ENCODE data around the gene KIF3C. TPM values are rescaled to one million over a fixed set of nuclear protein-coding genes. Genes with fewer than 3 reads are reported as not detected.

Gene KIF3C
- total and polyA plus RNA-seq, 2 of the 8 experiments (the other 6 are each of a cell fraction or from before 2014, with no cell fraction given), result 13.4 to 58.1 TPM

DNA sequence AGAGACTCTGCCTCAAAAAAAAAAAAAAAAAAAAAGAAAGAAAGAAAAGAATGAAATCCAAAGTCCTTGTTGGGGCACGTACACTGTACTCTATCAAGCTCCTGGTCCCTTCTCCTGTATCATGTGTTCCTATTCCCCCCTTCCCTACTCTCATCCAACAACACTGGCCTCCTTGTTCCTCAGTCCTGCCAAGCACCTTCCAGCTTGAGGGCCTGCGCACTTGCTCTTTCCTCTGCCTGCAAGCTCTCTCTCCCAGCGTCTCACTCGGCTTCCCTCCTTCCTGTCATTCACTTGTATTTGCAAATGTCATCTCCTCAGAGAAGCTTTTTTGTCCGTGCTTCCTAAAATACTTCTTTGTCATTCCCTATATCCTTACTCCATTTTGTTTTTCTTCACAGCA lies 10.8 kb upstream of the KIF3C start:
- Histone ChIP-seq H2BK5ac (ENCODE audit: low read depth, low read length) (no peak overlapping the region), H2BK120ac (replicated peaks; ENCODE audit: low read depth, low read length) (no peak overlapping the region), H2AFZ (ENCODE audit: low read length) (no peak overlapping the region), H2BK15ac (ENCODE audit: low read length) (no peak overlapping the region), H3K27me3 (replicated peaks in 1 of 4; ENCODE audit: control insufficient read depth in 3 of 4, extremely low read depth in 1 of 4, insufficient read depth in 3 of 4, low read length in 3 of 4) (no peaks in the 10 kb centered on the region), H3K36me3 (ENCODE audit: control insufficient read depth in 2 of 4, insufficient read depth in 4 of 4, low read length in 3 of 4) (no peaks in the 10 kb centered on the region), H3K23me2 (ENCODE audit: low read depth, low read length) (no peaks in the 10 kb centered on the region), H4K8ac (ENCODE audit: extremely low read depth, insufficient read depth, low read length) (no peak overlapping the region), H2BK20ac (ENCODE audit: low read length) (no peak overlapping the region), H3K4ac (replicated peaks; ENCODE audit: insufficient read length, low read depth, low read length) (no peak overlapping the region), H3K79me2 (ENCODE audit: control insufficient read depth in 1 of 2, insufficient read depth in 2 of 2, low read length in 2 of 2) (no peaks in the 10 kb centered on the region), H2AK5ac (ENCODE audit: low read depth, low read length) (no peak overlapping the region), H4K5ac (ENCODE audit: insufficient read length, low read depth, low read length) (no peak overlapping the region), H3K4me3 (ENCODE audit: extremely low read depth in 1 of 4, insufficient read depth in 2 of 4, low read depth in 3 of 4, low read length in 4 of 4) (no peak overlapping the region), H3K56ac (replicated peaks; ENCODE audit: insufficient read length, low read depth, low read length) (no peak overlapping the region), H3K18ac (ENCODE audit: extremely low read depth, low read length) (no peak overlapping the region), H4K20me1 (replicated peaks in 1 of 2; ENCODE audit: control insufficient read depth in 1 of 2, insufficient read depth in 2 of 2, low read length in 2 of 2) (no peaks in the 10 kb centered on the region), H3K23ac (ENCODE audit: insufficient read length) (no peak overlapping the region), H4K91ac (replicated peaks; ENCODE audit: insufficient read length, low read length) (no peak overlapping the region), H3K79me1 (ENCODE audit: low read depth, low read length) (no peaks in the 10 kb centered on the region), H3K27ac (ENCODE audit: low read depth, low read length) (no peak overlapping the region), H3K4me2 (ENCODE audit: insufficient read depth in 1 of 2, low read depth in 2 of 2, low read length in 2 of 2) (no peak overlapping the region), H3K9me3 (ENCODE audit: insufficient read depth in 2 of 2, low read depth in 1 of 2, low read length in 1 of 2) (no peaks in the 10 kb centered on the region), H3K4me1 (replicated peaks in 1 of 4; ENCODE audit: control insufficient read depth in 3 of 4, insufficient read depth in 4 of 4, low read length in 3 of 4) (peaks cover 0 to 2% (median 0%) of the 10 kb centered on the region in 4 experiments; a peak in 1 of 7 replicates), H3K14ac (ENCODE audit: insufficient read length) (no peak overlapping the region), H2BK12ac (ENCODE audit: low read depth, low read length) (no peak overlapping the region), H3K9ac (replicated peaks in 1 of 4; ENCODE audit: extremely low read depth in 1 of 4, low read depth in 3 of 4, low read length in 3 of 4) (no peak overlapping the region)
- FAIRE-seq (no peak), DNase-seq (ENCODE audit: low read depth in 1 of 2, low spot score in 2 of 2) (no peak)
- WGBS, 2 experiments (ENCODE audit: extremely low coverage in 1 of 2, insufficient coverage in 1 of 2, insufficient read length in 1 of 2, insufficient replicate concordance in 2 of 2, low coverage in 1 of 2, low lambda C conversion rate in 2 of 2, missing lambda C conversion rate in 1 of 2), result 79% methylated on average over 5 of the region's 5 CpGs; no CpG with 5 or more reads in 1 of the 2 experiments
- POLR2A ChIA-PET (ENCODE audit: partially characterized antibody), result interaction anchor here (1.0 to 1.1 kb wide), 2 partner anchors 10 to 40 kb away, joined by 3 read pairs; partner anchors contain the start of genes KIF3C and RAB10
- no peak for TF ChIP-seq HDAC6 (IDR thresholded peaks at IDR 0.05; ENCODE audit: low read depth, low read length)
- no peak for TF ChIP-seq RNF2 (IDR thresholded peaks at IDR 0.05; ENCODE audit: borderline replicate concordance, low read depth, low read length, missing control alignments, poor library complexity, severe bottlenecking)
- no peak for TF ChIP-seq SIN3A (conservative IDR thresholded peaks at IDR 0.05 in 1 of 2, IDR thresholded peaks at IDR 0.05 in 1 of 2; ENCODE audit: low read depth in 1 of 2, low read length in 2 of 2)
- TF ChIP-seq POLR2A (IDR thresholded peaks at IDR 0.05; ENCODE audit: control extremely low read depth in 1 of 2, low read depth in 2 of 2, low read length in 2 of 2), result no peak
- CTCF ChIA-PET (ENCODE audit: partially characterized antibody), result interaction anchor here (0.8 to 5.5 kb wide), 7 partner anchors 8 to 190 kb away, joined by 3 to 81 read pairs (median 5); no protein-coding TSS in a partner anchor

Measured in H1 (cell line).